HTERT RPE-1 (cell line): ENCODE measurements around the gene P2RY1.

Source experiments
- in situ Hi-C: fragments of 300-500 bp; cut with MboI; formaldehyde crosslinking; loops from 4 replicates; pipeline ENCODE4 v1.14.3; 2020; ENCODE audit warnings: low sequenced_read_pairs

Gene P2RY1

GRCh38 chr3:152834776-152835600 is at the start of gene P2RY1:
TSS of gene P2RY1 (plus strand) at chr3:152835131. CDS start at chr3:152835783, 652 bp downstream.
- in situ Hi-C loops, result no loop called here

GRCh38 chr3:152786977-152787681 is 47.8 kb upstream of the P2RY1 start:
- in situ Hi-C loops, result no loop called here

GRCh38 chr3:152790651-152791387 is 44.1 kb upstream of the P2RY1 start:
- in situ Hi-C loops, result no loop called here

- in situ Hi-C loops, result no loop called here
Observed at GRCh38 chr3:152793969-152794368, 41.0 kb upstream of the P2RY1 start.

- in situ Hi-C loops, result no loop called here
Observed at GRCh38 chr3:152797751-152798432, 37.0 kb upstream of the P2RY1 start.

- in situ Hi-C loops, result no loop called here
Observed at GRCh38 chr3:152811974-152812760, 22.8 kb upstream of the P2RY1 start.

GRCh38 chr3:152817400-152817799 is 17.5 kb upstream of the P2RY1 start:
- in situ Hi-C loops, result no loop called here

GRCh38 chr3:152818027-152818426 is 16.9 kb upstream of the P2RY1 start:
- in situ Hi-C loops, result no loop called here

- in situ Hi-C loops, result no loop called here
Observed at GRCh38 chr3:152823173-152823572, 11.8 kb upstream of the P2RY1 start.

- in situ Hi-C loops, result no loop called here
Observed at GRCh38 chr3:152823781-152824180, 11.2 kb upstream of the P2RY1 start.

GRCh38 chr3:152825566-152825965 is 9.4 kb upstream of the P2RY1 start:
- in situ Hi-C loops, result no loop called here

GRCh38 chr3:152826476-152826875 is 8.5 kb upstream of the P2RY1 start:
- in situ Hi-C loops, result no loop called here

- in situ Hi-C loops, result no loop called here
Observed at GRCh38 chr3:152827313-152827712, 7.6 kb upstream of the P2RY1 start.

- in situ Hi-C loops, result no loop called here
Observed at GRCh38 chr3:152828075-152828840, 6.7 kb upstream of the P2RY1 start.

- in situ Hi-C loops, result no loop called here
Observed at GRCh38 chr3:152830245-152830644, 4.7 kb upstream of the P2RY1 start.

- in situ Hi-C loops, result no loop called here
Observed at GRCh38 chr3:152832046-152832445, 2.9 kb upstream of the P2RY1 start.

- in situ Hi-C loops, result no loop called here
Observed at GRCh38 chr3:152833089-152833488, 1.8 kb upstream of the P2RY1 start.

GRCh38 chr3:152834191-152834775 is 648 bp upstream of the P2RY1 start:
- in situ Hi-C loops, result no loop called here

GRCh38 chr3:152835601-152836102 is 721 bp downstream of the P2RY1 start:
- in situ Hi-C loops, result no loop called here
